GM23338 (cell line): ENCODE measurements around the gene TTC39A. TPM values are rescaled to one million over a fixed set of nuclear protein-coding genes. Genes with fewer than 3 reads are reported as not detected.
A peak's percentile ranks its signal among the peaks of the same experiment; 100 is the strongest.

ENCODE experiments used
- ATAC-seq: fragments of 200-7000 bp; cut with Tn5 transposase; 3 replicates; pipeline ENCODE4 v1.9.1; 2020
- DNase-seq: peaks from one replicate; pipeline ENCODE4 v3.0.0-alpha.2; 2015; ENCODE audit warnings: low spot score
- H2AFZ ChIP-seq: fragments of 200-600 bp; sonication (generic); 2 replicates; pipeline ENCODE4 v1.8.0; 2016; ENCODE audit warnings: antibody characterized with exemption, mild to moderate bottlenecking, moderate library complexity
- H3F3A ChIP-seq: fragments of 200-600 bp; sonication (generic); replicated peaks from 2 replicates; pipeline ENCODE4 v1.8.0; 2017; ENCODE audit warnings: antibody characterized with exemption, mixed run types, low read depth
- H3K27ac ChIP-seq: fragments of 200-600 bp; sonication (generic); 2 replicates; pipeline ENCODE4 v1.6.1; 2016; ENCODE audit warnings: low read depth
- H3K27me3 ChIP-seq: fragments of 200-600 bp; sonication (generic); 2 replicates; pipeline ENCODE4 v1.8.0; 2016; ENCODE audit warnings: mild to moderate bottlenecking, mixed run types, moderate library complexity; ENCODE audit not compliant: insufficient read depth
- H3K36me3 ChIP-seq: fragments of 200-600 bp; sonication (generic); 2 replicates; pipeline ENCODE4 v1.8.0; 2016; ENCODE audit warnings: mild to moderate bottlenecking; ENCODE audit not compliant: insufficient read depth
- H3K4me1 ChIP-seq: fragments of 200-600 bp; sonication (generic); 2 replicates; pipeline ENCODE4 v1.8.0; 2016; ENCODE audit warnings: mild to moderate bottlenecking, moderate library complexity; ENCODE audit not compliant: insufficient read depth
- H3K4me2 ChIP-seq: fragments of 200-600 bp; sonication (generic); 2 replicates; pipeline ENCODE4 v1.7.1; 2017; ENCODE audit warnings: mixed run types
- H3K4me3 ChIP-seq: fragments of 200-600 bp; sonication (generic); 2 replicates; pipeline ENCODE4 v1.6.1; 2016; ENCODE audit warnings: mixed run types
- H3K79me2 ChIP-seq: fragments of 200-600 bp; sonication (generic); replicated peaks from 2 replicates; pipeline ENCODE4 v1.8.0; 2017; ENCODE audit warnings: mild to moderate bottlenecking; ENCODE audit not compliant: insufficient read depth
- H3K9me2 ChIP-seq: fragments of 200-600 bp; sonication (generic); 2 replicates; pipeline ENCODE4 v1.8.0; 2017; ENCODE audit not compliant: insufficient read depth
- H4K20me1 ChIP-seq: fragments of 200-600 bp; sonication (generic); replicated peaks from 2 replicates; pipeline ENCODE4 v1.8.0; 2017; ENCODE audit warnings: mild to moderate bottlenecking; ENCODE audit not compliant: insufficient read depth
- H3K27ac Mint-ChIP-seq: 2 replicates; pipeline ENCODE4 v1.8.0; 2020; ENCODE audit warnings: inconsistent platforms, mild to moderate bottlenecking, moderate library complexity, mixed read lengths
- H3K27me3 Mint-ChIP-seq: 3 replicates; pipeline ENCODE4 v1.8.0; 2022; ENCODE audit warnings: low read depth, mild to moderate bottlenecking, moderate library complexity, mixed read lengths, inconsistent platforms; ENCODE audit not compliant: insufficient read depth, poor library complexity
- H3K36me3 Mint-ChIP-seq: 3 replicates; pipeline ENCODE4 v1.8.0; 2021; ENCODE audit warnings: low read depth, mild to moderate bottlenecking, inconsistent platforms, moderate library complexity, mixed read lengths
- H3K4me1 Mint-ChIP-seq: 3 replicates; pipeline ENCODE4 v1.8.0; 2020; ENCODE audit warnings: mild to moderate bottlenecking, inconsistent platforms, mixed read lengths
- H3K4me3 Mint-ChIP-seq: 3 replicates; pipeline ENCODE4 v1.8.0; 2021; ENCODE audit warnings: moderate library complexity, mild to moderate bottlenecking, inconsistent platforms, mixed read lengths
- H3K9me3 Mint-ChIP-seq: 3 replicates; pipeline ENCODE4 v1.8.0; 2020; ENCODE audit warnings: moderate library complexity, mild to moderate bottlenecking, inconsistent platforms, mixed read lengths
- CREB1 ChIP-seq: fragments of 250-450 bp; sonication (Bioruptor Pico); IDR thresholded peaks from 2 replicates; pipeline ENCODE4 v1.5.0; 2020; ENCODE audit warnings: low read depth, mild to moderate bottlenecking, moderate library complexity
- CTCF ChIP-seq, 2 experiments: fragments of 200-600 bp in 1 of 2; sonication (generic) in 1 of 2; conservative IDR thresholded peaks; 2 replicates each; pipeline versions ENCODE4 v1.5.1 to v1.6.1; 2016 to 2017; ENCODE audit warnings: antibody characterized with exemption in 2 of 2, low read depth in 2 of 2, mild to moderate bottlenecking in 2 of 2, moderate library complexity in 1 of 2
- ETS1 ChIP-seq: IDR thresholded peaks from 2 replicates; pipeline ENCODE4 v1.6.1; 2016; ENCODE audit warnings: antibody characterized with exemption
- EZH2 ChIP-seq: fragments of 200-600 bp; sonication (generic); IDR thresholded peaks from one replicate; pipeline ENCODE4 v1.8.0; 2017; ENCODE audit warnings: antibody characterized with exemption, mild to moderate bottlenecking, low read depth; ENCODE audit not compliant: unreplicated experiment
- EZH2phosphoT487 ChIP-seq: fragments of 200-600 bp; sonication (generic); IDR thresholded peaks from one replicate; pipeline ENCODE4 v1.8.1; 2018; ENCODE audit warnings: antibody characterized with exemption; ENCODE audit not compliant: unreplicated experiment
- JUNB ChIP-seq: IDR thresholded peaks from one replicate; pipeline ENCODE4 v1.6.1; 2016; ENCODE audit warnings: antibody characterized with exemption; ENCODE audit not compliant: unreplicated experiment
- NANOG ChIP-seq: IDR thresholded peaks from 2 replicates; pipeline ENCODE4 v1.6.1; 2016; ENCODE audit warnings: antibody characterized with exemption, borderline replicate concordance
- POLR2AphosphoS5 ChIP-seq: IDR thresholded peaks from 2 replicates; pipeline ENCODE4 v1.6.1; 2016; ENCODE audit warnings: antibody characterized with exemption, low read depth
- REST ChIP-seq: IDR thresholded peaks from one replicate; pipeline ENCODE4 v1.6.1; 2018; ENCODE audit warnings: antibody characterized with exemption; ENCODE audit not compliant: unreplicated experiment
- STAT1 ChIP-seq: IDR thresholded peaks from one replicate; pipeline ENCODE4 v1.6.1; 2016; ENCODE audit warnings: antibody characterized with exemption; ENCODE audit not compliant: unreplicated experiment
- ZNF114 ChIP-seq: fragments of 250-450 bp; sonication (Bioruptor Pico); IDR thresholded peaks from 2 replicates; pipeline ENCODE4 v1.5.0; 2020; ENCODE audit warnings: mild to moderate bottlenecking, moderate library complexity
- ZNF331 ChIP-seq: fragments of 250-450 bp; sonication (Bioruptor Pico); IDR thresholded peaks from 2 replicates; pipeline ENCODE4 v1.5.0; 2020; ENCODE audit warnings: low read depth, mild to moderate bottlenecking, moderate library complexity
- ZNF462 ChIP-seq: fragments of 250-450 bp; sonication (Bioruptor Pico); IDR thresholded peaks from 2 replicates; pipeline ENCODE4 v1.5.0; 2020; ENCODE audit warnings: mild to moderate bottlenecking, moderate library complexity
- long read RNA-seq: library from polyadenylated mRNA; unstranded; transcript quantifications from one replicate; pipeline ENCODE4 v2.0.0, GENCODE V29; 2020; ENCODE audit not compliant: unreplicated experiment
- polyA plus RNA-seq: library from polyadenylated mRNA; unstranded; fragments of >200 nt; fragmentation: Nextera tagmentation; extraction: Ambion mirVana; gene quantifications from 2 replicates; pipeline ENCODE4 v1.2.1, GENCODE V29; 2016
- total RNA-seq: library from RNA; depleted of rRNA; stranded (reverse); fragments of >200 nt; shearing (Covaris generic); gene quantifications from 2 replicates; pipeline ENCODE4 v1.2.3, GENCODE V29; 2014; rRNA removed

Gene TTC39A
- total RNA-seq = 5.4 and 7.1 TPM in 2 replicates
- 2.0 and 2.3 TPM in 2 replicates for polyA plus RNA-seq
- long read RNA-seq, partial matches to known transcripts = 1 of 3 reads
- long read RNA-seq, other reads (novel, unspliced or antisense) = 1 of 3 reads

GRCh38 chr1:51330331-51331201 lies at the start of gene TTC39A:
TSS of gene TTC39A (minus strand) at chr1:51330562. CDS start at chr1:51330477, 85 bp downstream.
- Mint-ChIP-seq H3K4me3 (peak within 1 kb of the TSS; percentile 88), H3K27me3 (peaks cover 15% of the 10 kb centered on the region), H3K9me3 (no peaks in the 10 kb centered on the region), H3K4me1 (peaks cover 21% of the 10 kb centered on the region), H3K27ac (peak within 1 kb of the TSS; percentile 14; the same call in 1 of the 2 replicates), H3K36me3 (no peaks in the 10 kb centered on the region)
- DNase-seq (peak; percentile 51), ATAC-seq (peak; percentile 35)
- no peak within 1 kb of the TSS for H3K27ac ChIP-seq
- peaks cover 24% of the 10 kb centered on the region; the same call in 1 of the 2 replicates for H3K4me1 ChIP-seq
- peaks cover 24% of the 10 kb centered on the region for H3K27me3 ChIP-seq
- H2AFZ ChIP-seq = peak within 1 kb of the TSS; percentile 89
- peak within 1 kb of the TSS; percentile 97 for H3K4me2 ChIP-seq
- no peaks in the 10 kb centered on the region for H3K36me3 ChIP-seq
- H4K20me1 ChIP-seq = no peaks in the 10 kb centered on the region
- H3K79me2 ChIP-seq = no peaks in the 10 kb centered on the region
- H3F3A ChIP-seq = no peaks in the 10 kb centered on the region
- H3K9me2 ChIP-seq = no peaks in the 10 kb centered on the region
- peak within 1 kb of the TSS; percentile 83 for H3K4me3 ChIP-seq
- TF ChIP-seq JUNB (no peak), POLR2AphosphoS5 (no peak), NANOG (no peak), ETS1 (no peak), ZNF114 (CRISPR knock-in tag) (no peak), REST (no peak), ZNF331 (CRISPR knock-in tag) (no peak), CTCF (conservative IDR thresholded peaks at IDR 0.05; ENCODE audit: low read depth in 2 of 2) (no peak), ZNF462 (CRISPR knock-in tag) (no peak), EZH2phosphoT487 (no peak), EZH2 (no peak), STAT1 (no peak), CREB1 (CRISPR knock-in tag) (no peak)
